ENCODE data around the gene SWAP70. TPM values are rescaled to one million over a fixed set of nuclear protein-coding genes. Genes with fewer than 3 reads are reported as not detected.

SWAP70 gene
- total RNA-seq, 1 experiment from 2014 or later: 13.0 TPM

- Mint-ChIP-seq H3K4me3 (ENCODE audit: unreplicated experiment) (no peak overlapping the region), H3K27me3 (ENCODE audit: insufficient read depth, unreplicated experiment) (no peaks in the 10 kb centered on the region), H3K9me3 (ENCODE audit: unreplicated experiment) (no peaks in the 10 kb centered on the region), H3K27ac (ENCODE audit: low read depth, unreplicated experiment) (peak overlapping the region; percentile 73), H3K36me3 (ENCODE audit: insufficient read depth, unreplicated experiment) (peaks cover 5% of the 10 kb centered on the region), H3K4me1 (ENCODE audit: insufficient read depth, unreplicated experiment) (peaks cover 61% of the 10 kb centered on the region)
- no TSS peak for BruUV-seq (replicated peaks)
- intact Hi-C loops (cut with micrococcal nuclease): loop anchor here (10.0 kb wide), 1 partner anchor 448 kb away; no protein-coding TSS in a partner anchor
- DNase-seq (ENCODE audit: unreplicated experiment): no peak
- TF ChIP-seq, protein P1, sequence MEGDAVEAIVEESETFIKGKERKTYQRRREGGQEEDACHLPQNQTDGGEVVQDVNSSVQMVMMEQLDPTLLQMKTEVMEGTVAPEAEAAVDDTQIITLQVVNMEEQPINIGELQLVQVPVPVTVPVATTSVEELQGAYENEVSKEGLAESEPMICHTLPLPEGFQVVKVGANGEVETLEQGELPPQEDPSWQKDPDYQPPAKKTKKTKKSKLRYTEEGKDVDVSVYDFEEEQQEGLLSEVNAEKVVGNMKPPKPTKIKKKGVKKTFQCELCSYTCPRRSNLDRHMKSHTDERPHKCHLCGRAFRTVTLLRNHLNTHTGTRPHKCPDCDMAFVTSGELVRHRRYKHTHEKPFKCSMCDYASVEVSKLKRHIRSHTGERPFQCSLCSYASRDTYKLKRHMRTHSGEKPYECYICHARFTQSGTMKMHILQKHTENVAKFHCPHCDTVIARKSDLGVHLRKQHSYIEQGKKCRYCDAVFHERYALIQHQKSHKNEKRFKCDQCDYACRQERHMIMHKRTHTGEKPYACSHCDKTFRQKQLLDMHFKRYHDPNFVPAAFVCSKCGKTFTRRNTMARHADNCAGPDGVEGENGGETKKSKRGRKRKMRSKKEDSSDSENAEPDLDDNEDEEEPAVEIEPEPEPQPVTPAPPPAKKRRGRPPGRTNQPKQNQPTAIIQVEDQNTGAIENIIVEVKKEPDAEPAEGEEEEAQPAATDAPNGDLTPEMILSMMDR (IDR thresholded peaks at IDR 0.05; ENCODE audit: unreplicated experiment): no peak
- POLR2A ChIA-PET: interaction anchor here (0.5 to 5.0 kb wide), 11 partner anchors 27 to 553 kb away, joined by 3 to 46 read pairs (median 3); partner anchors contain the start of genes ADM and ZNF143
- CTCF ChIA-PET: interaction anchor here (0.6 to 3.8 kb wide), 5 partner anchors 8 to 216 kb away, joined by 3 to 21 read pairs (median 3); partner anchors contain the start of gene WEE1
Measured at GRCh38 chr11:9756461-9756860, 92.6 kb downstream of the SWAP70 start.

DNA sequence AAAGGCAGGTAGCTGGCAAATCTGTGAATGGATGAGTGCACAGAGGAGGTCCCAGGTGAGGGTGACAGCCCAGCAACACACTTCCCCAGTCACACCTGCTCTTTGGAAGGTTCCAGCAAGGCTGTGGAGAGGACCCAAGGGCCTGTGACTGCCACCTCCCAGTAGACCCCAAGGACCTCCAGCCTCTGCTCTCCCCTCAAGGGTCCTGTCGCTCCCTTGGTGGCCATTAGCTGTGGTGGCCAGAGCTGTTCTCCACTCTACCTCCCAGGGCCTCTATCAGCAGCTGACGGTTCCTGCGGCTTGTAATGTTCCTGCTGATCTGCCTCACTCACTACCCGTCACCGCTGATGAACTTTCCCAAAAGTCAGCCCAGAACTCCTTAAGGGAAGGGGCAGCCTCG is 93.0 kb downstream of the SWAP70 start:
- peak overlapping the region; percentile 73 for H3K27ac Mint-ChIP-seq (ENCODE audit: low read depth, unreplicated experiment)
- H3K27me3 Mint-ChIP-seq (ENCODE audit: insufficient read depth, unreplicated experiment): no peaks in the 10 kb centered on the region
- CTCF ChIA-PET: interaction anchor here (0.6 to 3.8 kb wide), 5 partner anchors 8 to 216 kb away, joined by 3 to 21 read pairs (median 3); partner anchors contain the start of gene WEE1
- TF ChIP-seq, protein P1 (IDR thresholded peaks at IDR 0.05; ENCODE audit: unreplicated experiment): no peak
- no peak for DNase-seq (ENCODE audit: unreplicated experiment)
- H3K9me3 Mint-ChIP-seq (ENCODE audit: unreplicated experiment): no peaks in the 10 kb centered on the region
- POLR2A ChIA-PET: interaction anchor here (0.5 to 5.0 kb wide), 10 partner anchors 46 to 631 kb away, joined by 3 to 46 read pairs (median 4); partner anchors contain the start of genes ADM and ZNF143
- no TSS peak for BruUV-seq (replicated peaks)
- H3K4me1 Mint-ChIP-seq (ENCODE audit: insufficient read depth, unreplicated experiment): peaks cover 65% of the 10 kb centered on the region
- no peak overlapping the region for H3K4me3 Mint-ChIP-seq (ENCODE audit: unreplicated experiment)
- peaks cover 5% of the 10 kb centered on the region for H3K36me3 Mint-ChIP-seq (ENCODE audit: insufficient read depth, unreplicated experiment)
- intact Hi-C loops (cut with micrococcal nuclease): loop anchor here (10.0 kb wide), 1 partner anchor 448 kb away; no protein-coding TSS in a partner anchor

DNA sequence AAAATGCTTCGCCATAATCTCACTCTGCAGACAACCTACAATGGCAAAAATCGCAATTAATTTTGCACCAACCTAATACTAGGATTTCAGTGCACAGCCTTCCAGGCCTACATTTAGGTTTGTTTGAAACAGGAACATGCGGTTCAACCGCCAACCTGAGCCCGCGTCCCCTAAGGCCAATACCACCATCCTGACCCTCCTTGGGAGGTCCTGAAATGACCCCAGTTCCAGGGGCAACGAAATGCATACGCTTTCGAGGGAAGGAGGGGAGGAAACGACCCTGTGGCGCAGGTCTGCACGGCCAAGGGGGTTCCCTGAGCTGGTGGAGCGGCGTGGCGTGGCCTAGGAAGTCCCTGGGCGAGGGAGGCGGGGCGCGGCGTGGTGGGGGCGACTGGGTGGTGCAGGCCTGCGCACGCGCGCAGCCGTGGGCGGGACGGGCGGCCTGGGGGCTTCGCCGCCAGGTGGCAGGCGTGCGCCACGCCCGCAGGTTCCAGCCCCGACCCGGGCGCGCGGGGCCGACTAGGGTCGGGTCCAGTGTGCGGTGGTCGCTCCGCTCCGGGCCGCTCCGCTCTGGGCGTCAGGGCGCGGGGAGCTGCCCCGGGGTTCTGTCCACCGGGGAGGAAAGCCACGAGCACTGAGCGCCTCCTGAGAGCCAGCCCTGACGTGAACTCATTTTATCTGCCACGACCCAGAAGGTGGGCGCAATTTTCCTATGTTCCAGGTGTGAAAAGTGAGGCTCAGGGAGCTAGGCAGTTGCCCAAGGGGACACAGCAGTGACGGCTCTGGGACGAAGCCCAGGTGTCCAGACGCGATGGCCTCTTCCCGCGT is 94.1 kb downstream of the SWAP70 start:
- peaks cover 69% of the 10 kb centered on the region for H3K4me1 Mint-ChIP-seq (ENCODE audit: insufficient read depth, unreplicated experiment)
- DNase-seq (ENCODE audit: unreplicated experiment): peak; percentile 64
- BruUV-seq (replicated peaks): TSS peak; percentile 38
- H3K36me3 Mint-ChIP-seq (ENCODE audit: insufficient read depth, unreplicated experiment): peaks cover 8% of the 10 kb centered on the region
- no peaks in the 10 kb centered on the region for H3K9me3 Mint-ChIP-seq (ENCODE audit: unreplicated experiment)
- peak overlapping the region; percentile 70 for H3K4me3 Mint-ChIP-seq (ENCODE audit: unreplicated experiment)
- POLR2A ChIA-PET: interaction anchor here (0.5 to 4.2 kb wide), 21 partner anchors 10 to 993 kb away, joined by 3 to 81 read pairs (median 5); partner anchors contain the start of genes ADM and CTR9
- H3K27me3 Mint-ChIP-seq (ENCODE audit: insufficient read depth, unreplicated experiment): no peaks in the 10 kb centered on the region
- TF ChIP-seq, protein P1 (IDR thresholded peaks at IDR 0.05; ENCODE audit: unreplicated experiment): peak; percentile 87
- peak overlapping the region; percentile 68 for H3K27ac Mint-ChIP-seq (ENCODE audit: low read depth, unreplicated experiment)
- CTCF ChIA-PET: interaction anchor here (0.5 to 3.7 kb wide), 41 partner anchors 10 to 570 kb away, joined by 3 to 47 read pairs (median 4); partner anchors contain the start of gene ADM
- intact Hi-C loops (cut with micrococcal nuclease): loop anchor here (1.0 to 10.0 kb wide), 5 partner anchors 215 to 979 kb away; no protein-coding TSS in a partner anchor
